ENCODE measurements around the gene RTEL1. TPM values are rescaled to one million over a fixed set of nuclear protein-coding genes. Genes with fewer than 3 reads are reported as not detected.

The RTEL1 gene
- polyA plus RNA-seq, 1 donor from 2014 or later, result 29.2 TPM

DNA sequence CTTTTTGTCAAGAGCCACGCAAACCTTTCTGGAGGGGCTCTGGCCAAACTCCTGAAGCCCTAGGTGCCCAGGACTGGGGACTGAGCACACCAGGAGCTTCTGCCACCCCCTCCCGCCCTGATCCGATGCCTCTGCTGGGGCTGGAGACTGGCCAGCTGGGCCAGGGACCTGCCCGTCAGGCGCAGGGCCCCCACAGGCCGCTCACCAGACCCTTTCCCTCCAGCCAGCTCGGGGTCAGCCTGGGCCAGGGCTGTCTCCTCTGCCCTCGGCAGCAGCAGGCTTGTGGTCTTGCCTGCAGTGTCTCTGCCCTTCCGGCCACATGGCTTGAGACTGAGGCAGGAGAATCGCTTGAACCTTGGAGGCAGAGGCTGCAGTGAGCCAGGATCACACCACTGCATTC is 14.6 kb downstream of the RTEL1 start:
- no peak overlapping the region for H3K4me3 ChIP-seq (ENCODE audit: low read length)
- no peaks in the 10 kb centered on the region for H3K9me2 ChIP-seq (ENCODE audit: insufficient read depth, low read length)
- H4K20me1 ChIP-seq (ENCODE audit: insufficient read depth), result no peaks in the 10 kb centered on the region
- no peak overlapping the region for H2AFZ ChIP-seq (ENCODE audit: low read depth, low read length)
- H3K27me3 ChIP-seq (ENCODE audit: insufficient read depth, low read depth, low read length), result no peaks in the 10 kb centered on the region
- no peaks in the 10 kb centered on the region for H3K36me3 ChIP-seq (ENCODE audit: insufficient read depth, low read length)
- no peak overlapping the region for H3K9ac ChIP-seq (ENCODE audit: low read length)
- H3K4me2 ChIP-seq (ENCODE audit: low read length), result no peak overlapping the region
- no peaks in the 10 kb centered on the region for H3K9me3 ChIP-seq (ENCODE audit: low read length)
- H3K27ac ChIP-seq (ENCODE audit: low read length), result no peak overlapping the region
- no peak for TF ChIP-seq SMC3 (conservative IDR thresholded peaks at IDR 0.05; ENCODE audit: poor library complexity)
- no peak for TF ChIP-seq EP300 (conservative IDR thresholded peaks at IDR 0.05; ENCODE audit: poor library complexity, severe bottlenecking)
- TF ChIP-seq MXI1 (conservative IDR thresholded peaks at IDR 0.05; ENCODE audit: poor library complexity, severe bottlenecking), result no peak
- TF ChIP-seq, protein P1, sequence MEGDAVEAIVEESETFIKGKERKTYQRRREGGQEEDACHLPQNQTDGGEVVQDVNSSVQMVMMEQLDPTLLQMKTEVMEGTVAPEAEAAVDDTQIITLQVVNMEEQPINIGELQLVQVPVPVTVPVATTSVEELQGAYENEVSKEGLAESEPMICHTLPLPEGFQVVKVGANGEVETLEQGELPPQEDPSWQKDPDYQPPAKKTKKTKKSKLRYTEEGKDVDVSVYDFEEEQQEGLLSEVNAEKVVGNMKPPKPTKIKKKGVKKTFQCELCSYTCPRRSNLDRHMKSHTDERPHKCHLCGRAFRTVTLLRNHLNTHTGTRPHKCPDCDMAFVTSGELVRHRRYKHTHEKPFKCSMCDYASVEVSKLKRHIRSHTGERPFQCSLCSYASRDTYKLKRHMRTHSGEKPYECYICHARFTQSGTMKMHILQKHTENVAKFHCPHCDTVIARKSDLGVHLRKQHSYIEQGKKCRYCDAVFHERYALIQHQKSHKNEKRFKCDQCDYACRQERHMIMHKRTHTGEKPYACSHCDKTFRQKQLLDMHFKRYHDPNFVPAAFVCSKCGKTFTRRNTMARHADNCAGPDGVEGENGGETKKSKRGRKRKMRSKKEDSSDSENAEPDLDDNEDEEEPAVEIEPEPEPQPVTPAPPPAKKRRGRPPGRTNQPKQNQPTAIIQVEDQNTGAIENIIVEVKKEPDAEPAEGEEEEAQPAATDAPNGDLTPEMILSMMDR (IDR thresholded peaks at IDR 0.05; ENCODE audit: poor library complexity, severe bottlenecking), result no peak
- TF ChIP-seq RAD21 (conservative IDR thresholded peaks at IDR 0.05), result no peak
- TF ChIP-seq TAF1 (IDR thresholded peaks at IDR 0.05; ENCODE audit: low read depth), result no peak
- no peak for TF ChIP-seq POLR2AphosphoS5 (IDR thresholded peaks at IDR 0.05)
- TF ChIP-seq EZH2 (IDR thresholded peaks at IDR 0.05; ENCODE audit: borderline replicate concordance, insufficient read depth, low read length, poor library complexity, severe bottlenecking), result no peak
- TF ChIP-seq, protein P2, sequence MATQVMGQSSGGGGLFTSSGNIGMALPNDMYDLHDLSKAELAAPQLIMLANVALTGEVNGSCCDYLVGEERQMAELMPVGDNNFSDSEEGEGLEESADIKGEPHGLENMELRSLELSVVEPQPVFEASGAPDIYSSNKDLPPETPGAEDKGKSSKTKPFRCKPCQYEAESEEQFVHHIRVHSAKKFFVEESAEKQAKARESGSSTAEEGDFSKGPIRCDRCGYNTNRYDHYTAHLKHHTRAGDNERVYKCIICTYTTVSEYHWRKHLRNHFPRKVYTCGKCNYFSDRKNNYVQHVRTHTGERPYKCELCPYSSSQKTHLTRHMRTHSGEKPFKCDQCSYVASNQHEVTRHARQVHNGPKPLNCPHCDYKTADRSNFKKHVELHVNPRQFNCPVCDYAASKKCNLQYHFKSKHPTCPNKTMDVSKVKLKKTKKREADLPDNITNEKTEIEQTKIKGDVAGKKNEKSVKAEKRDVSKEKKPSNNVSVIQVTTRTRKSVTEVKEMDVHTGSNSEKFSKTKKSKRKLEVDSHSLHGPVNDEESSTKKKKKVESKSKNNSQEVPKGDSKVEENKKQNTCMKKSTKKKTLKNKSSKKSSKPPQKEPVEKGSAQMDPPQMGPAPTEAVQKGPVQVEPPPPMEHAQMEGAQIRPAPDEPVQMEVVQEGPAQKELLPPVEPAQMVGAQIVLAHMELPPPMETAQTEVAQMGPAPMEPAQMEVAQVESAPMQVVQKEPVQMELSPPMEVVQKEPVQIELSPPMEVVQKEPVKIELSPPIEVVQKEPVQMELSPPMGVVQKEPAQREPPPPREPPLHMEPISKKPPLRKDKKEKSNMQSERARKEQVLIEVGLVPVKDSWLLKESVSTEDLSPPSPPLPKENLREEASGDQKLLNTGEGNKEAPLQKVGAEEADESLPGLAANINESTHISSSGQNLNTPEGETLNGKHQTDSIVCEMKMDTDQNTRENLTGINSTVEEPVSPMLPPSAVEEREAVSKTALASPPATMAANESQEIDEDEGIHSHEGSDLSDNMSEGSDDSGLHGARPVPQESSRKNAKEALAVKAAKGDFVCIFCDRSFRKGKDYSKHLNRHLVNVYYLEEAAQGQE (IDR thresholded peaks at IDR 0.05; ENCODE audit: borderline replicate concordance), result no peak
- H3F3A ChIP-seq (ENCODE audit: insufficient read depth, low read length, poor library complexity, severe bottlenecking), result no peaks in the 10 kb centered on the region
- H3K79me2 ChIP-seq (replicated peaks; ENCODE audit: insufficient read depth, low read length), result no peaks in the 10 kb centered on the region

DNA sequence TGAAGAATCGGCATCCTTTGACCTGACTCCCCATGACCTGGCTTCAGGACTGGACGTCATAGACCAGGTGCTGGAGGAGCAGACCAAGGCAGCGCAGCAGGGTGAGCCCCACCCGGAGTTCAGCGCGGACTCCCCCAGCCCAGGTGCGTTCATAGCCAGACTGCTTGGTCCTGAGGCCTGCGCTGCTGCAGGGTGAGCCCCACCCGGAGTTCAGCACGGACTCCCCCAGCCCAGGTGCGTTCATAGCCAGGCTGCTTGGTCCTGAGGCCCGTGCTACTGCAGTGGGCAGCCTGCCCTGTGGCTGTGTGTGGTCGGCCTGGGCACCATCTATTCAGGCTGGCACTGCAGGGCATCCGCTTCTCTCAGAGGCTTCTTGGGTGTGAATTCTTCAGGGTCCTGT is 15.8 kb downstream of the RTEL1 start:
- Histone ChIP-seq H3K9ac (ENCODE audit: low read length) (no peak overlapping the region), H3F3A (ENCODE audit: insufficient read depth, low read length, poor library complexity, severe bottlenecking) (no peaks in the 10 kb centered on the region)
- TF ChIP-seq EP300 (conservative IDR thresholded peaks at IDR 0.05; ENCODE audit: poor library complexity, severe bottlenecking) (no peak), TAF1 (IDR thresholded peaks at IDR 0.05; ENCODE audit: low read depth) (no peak), SMC3 (conservative IDR thresholded peaks at IDR 0.05; ENCODE audit: poor library complexity) (no peak), RAD21 (conservative IDR thresholded peaks at IDR 0.05) (no peak), EZH2 (IDR thresholded peaks at IDR 0.05; ENCODE audit: borderline replicate concordance, insufficient read depth, low read length, poor library complexity, severe bottlenecking) (no peak), POLR2AphosphoS5 (IDR thresholded peaks at IDR 0.05) (no peak), MXI1 (conservative IDR thresholded peaks at IDR 0.05; ENCODE audit: poor library complexity, severe bottlenecking) (no peak)
- TF ChIP-seq, protein P2 (IDR thresholded peaks at IDR 0.05; ENCODE audit: borderline replicate concordance), result no peak
- TF ChIP-seq, protein P1 (IDR thresholded peaks at IDR 0.05; ENCODE audit: poor library complexity, severe bottlenecking), result no peak

More for the DNA sequence above, 15.8 kb downstream of the RTEL1 start:
- H3K4me2 ChIP-seq (ENCODE audit: low read length), result no peak overlapping the region
- H3K9me3 ChIP-seq (ENCODE audit: low read length), result no peaks in the 10 kb centered on the region
- no peaks in the 10 kb centered on the region for H3K27me3 ChIP-seq (ENCODE audit: insufficient read depth, low read depth, low read length)
- H3K79me2 ChIP-seq (replicated peaks; ENCODE audit: insufficient read depth, low read length), result no peaks in the 10 kb centered on the region
- H4K20me1 ChIP-seq (ENCODE audit: insufficient read depth), result no peaks in the 10 kb centered on the region
- no peaks in the 10 kb centered on the region for H3K36me3 ChIP-seq (ENCODE audit: insufficient read depth, low read length)
- no peak overlapping the region for H3K27ac ChIP-seq (ENCODE audit: low read length)
- H3K9me2 ChIP-seq (ENCODE audit: insufficient read depth, low read length), result no peaks in the 10 kb centered on the region
- H3K4me3 ChIP-seq (ENCODE audit: low read length), result no peak overlapping the region
- H2AFZ ChIP-seq (ENCODE audit: low read depth, low read length), result no peak overlapping the region
